HepG2 (cell line): ENCODE data around the gene HMGCS2. TPM values are rescaled to one million over a fixed set of nuclear protein-coding genes. Genes with fewer than 3 reads are reported as not detected.

Experiments used
- ATF1 ChIP-seq: IDR thresholded peaks from 2 replicates; pipeline ENCODE4 v1.6.1; 2016; ENCODE audit warnings: mild to moderate bottlenecking, control low read depth
- BHLHE40 ChIP-seq: IDR thresholded peaks from 2 replicates; pipeline ENCODE4 v1.6.1; 2011; ENCODE audit warnings: low read length, improper control_type of control experiment
- DPF2 ChIP-seq: sonication (generic); formaldehyde crosslinking; IDR thresholded peaks from 2 replicates; pipeline ENCODE4 v1.4.0; 2020; ENCODE audit warnings: mild to moderate bottlenecking, low read depth, missing genetic modification reagents, borderline replicate concordance
- FOSL1 ChIP-seq: sonication (generic); formaldehyde crosslinking; IDR thresholded peaks from 2 replicates; pipeline ENCODE4 v1.9.0; 2021; ENCODE audit warnings: missing genetic modification reagents, borderline replicate concordance
- GTF2F1 ChIP-seq: fragments of 150-350 bp; IDR thresholded peaks from 2 replicates; pipeline ENCODE4 v1.6.1; 2014; ENCODE audit warnings: low read length
- ISL2 ChIP-seq: sonication (generic); formaldehyde crosslinking; IDR thresholded peaks from 2 replicates; pipeline ENCODE4 v1.5.0; 2020; ENCODE audit warnings: missing genetic modification reagents
- KDM1A ChIP-seq: IDR thresholded peaks from 2 replicates; pipeline ENCODE4 v1.6.1; 2016; ENCODE audit warnings: missing compliant biosample characterization
- KDM6A ChIP-seq: IDR thresholded peaks from 2 replicates; pipeline ENCODE4 v1.6.1; 2016; ENCODE audit warnings: low read depth
- MEF2D ChIP-seq: sonication (generic); formaldehyde crosslinking; IDR thresholded peaks from 2 replicates; pipeline ENCODE4 v1.5.1; 2020; ENCODE audit warnings: mild to moderate bottlenecking, missing genetic modification reagents
- NFKB2 ChIP-seq: sonication (generic); formaldehyde crosslinking; IDR thresholded peaks from 2 replicates; pipeline ENCODE4 v1.4.0; 2020; ENCODE audit warnings: missing genetic modification reagents, borderline replicate concordance
- POLR2AphosphoS2 ChIP-seq: IDR thresholded peaks from 2 replicates; pipeline ENCODE4 v1.6.1; 2011; ENCODE audit warnings: low read depth, low read length, improper control_type of control experiment
- REL ChIP-seq: sonication (generic); formaldehyde crosslinking; conservative IDR thresholded peaks from 2 replicates; pipeline ENCODE4 v1.8.0; 2022; ENCODE audit warnings: mild to moderate bottlenecking, missing genetic modification reagents, moderate library complexity
- RXRB ChIP-seq: IDR thresholded peaks from 2 replicates; pipeline ENCODE4 v1.6.1; 2016; ENCODE audit warnings: borderline replicate concordance, missing genetic modification reagents, missing compliant biosample characterization
- SNAPC2 ChIP-seq: sonication (generic); formaldehyde crosslinking; IDR thresholded peaks from 2 replicates; pipeline ENCODE4 v1.8.1; 2022; ENCODE audit warnings: mild to moderate bottlenecking, missing genetic modification reagents
- SNRNP70 ChIP-seq: fragments of 200-400 bp; formaldehyde crosslinking; IDR thresholded peaks from 2 replicates; pipeline ENCODE4 v1.6.1; 2017; ENCODE audit warnings: mild to moderate bottlenecking, low read depth, low read length, moderate library complexity
- ZBTB39 ChIP-seq: sonication (generic); formaldehyde crosslinking; IDR thresholded peaks from 2 replicates; pipeline ENCODE4 v1.5.0; 2020; ENCODE audit warnings: missing genetic modification reagents
- ZBTB8A ChIP-seq: sonication (generic); formaldehyde crosslinking; IDR thresholded peaks from 2 replicates; pipeline ENCODE4 v1.4.0; 2020; ENCODE audit warnings: mild to moderate bottlenecking, low read depth, missing genetic modification reagents, borderline replicate concordance
- ZFP36 ChIP-seq: fragments of 150-350 bp; IDR thresholded peaks from 2 replicates; pipeline ENCODE4 v1.6.1; 2018; ENCODE audit warnings: borderline replicate concordance, low read length, low read depth; ENCODE audit not compliant: partially characterized antibody
- ZFX ChIP-seq: sonication (generic); formaldehyde crosslinking; IDR thresholded peaks from 2 replicates; pipeline ENCODE4 v1.4.0; 2020; ENCODE audit warnings: mild to moderate bottlenecking, low read depth, missing genetic modification reagents, moderate library complexity
- ZNF205 ChIP-seq: IDR thresholded peaks from 2 replicates; pipeline ENCODE4 v1.6.1; 2018; ENCODE audit warnings: missing biosample characterization, missing genetic modification reagents
- ZNF274 ChIP-seq: sonication (generic); formaldehyde crosslinking; IDR thresholded peaks from 2 replicates; pipeline ENCODE4 v1.5.1; 2020; ENCODE audit warnings: mild to moderate bottlenecking, missing genetic modification reagents
- ZNF549 ChIP-seq: sonication (generic); formaldehyde crosslinking; IDR thresholded peaks from 2 replicates; pipeline ENCODE4 v1.5.0; 2020; ENCODE audit warnings: missing genetic modification reagents
- ZNF605 ChIP-seq: sonication (generic); formaldehyde crosslinking; IDR thresholded peaks from 2 replicates; pipeline ENCODE4 v1.8.0; 2022; ENCODE audit warnings: mild to moderate bottlenecking, missing genetic modification reagents
- ZNF691 ChIP-seq: sonication (generic); formaldehyde crosslinking; IDR thresholded peaks from 2 replicates; pipeline ENCODE4 v1.4.0; 2020; ENCODE audit warnings: missing genetic modification reagents, low read depth, mild to moderate bottlenecking, borderline replicate concordance
- ZNF737 ChIP-seq: sonication (generic); formaldehyde crosslinking; IDR thresholded peaks from 2 replicates; pipeline ENCODE4 v1.5.0; 2020; ENCODE audit warnings: missing genetic modification reagents, mild to moderate bottlenecking, borderline replicate concordance
- ZNF766 ChIP-seq: sonication (generic); formaldehyde crosslinking; IDR thresholded peaks from 2 replicates; pipeline ENCODE4 v1.5.0; 2020; ENCODE audit warnings: missing genetic modification reagents, borderline replicate concordance
- ZNF781 ChIP-seq: sonication (generic); formaldehyde crosslinking; IDR thresholded peaks from 2 replicates; pipeline ENCODE4 v1.5.1; 2020; ENCODE audit warnings: borderline replicate concordance, mild to moderate bottlenecking, missing genetic modification reagents; ENCODE audit errors: not compliant biosample characterization
- ZNF850 ChIP-seq: sonication (generic); formaldehyde crosslinking; conservative IDR thresholded peaks from 2 replicates; pipeline ENCODE4 v1.9.0; 2021; ENCODE audit warnings: mild to moderate bottlenecking, missing genetic modification reagents
- polyA plus RNA-seq, 8 experiments: library from polyadenylated mRNA; depleted of rRNA in 3 of 8; stranded (reverse) in 7 of 8; unstranded in 1 of 8; fragments of >200 nt; fragmentation: Illumina TruSeq in 4 of 8; extraction: Trizol in 4 of 8; gene quantifications; 2 replicates each; pipeline versions ENCODE4 v1.2.1 to v1.2.3, GENCODE V29; 2011 to 2016; ENCODE audit warnings: low read depth in 4 of 8, missing spikeins in 1 of 8, mixed read lengths in 1 of 8; ENCODE audit not compliant: insufficient read depth in 1 of 8
- total RNA-seq, 5 experiments: library from RNA; depleted of rRNA; stranded (reverse); fragments of >200 nt; fragmentation: Illumina TruSeq; extraction: Trizol; gene quantifications; 2 replicates each; pipeline ENCODE4 v1.2.3, GENCODE V29; 2016; ENCODE audit warnings: low read depth in 1 of 5
- TF ChIP-seq, protein P1 (sequence below): sonication (generic); formaldehyde crosslinking; IDR thresholded peaks from 2 replicates; pipeline ENCODE4 v1.5.0; 2020; ENCODE audit warnings: missing genetic modification reagents

HMGCS2 gene
- total and polyA plus RNA-seq, 2 of the 13 experiments (the other 11 are each of a cell fraction or from before 2014, with no cell fraction given) = 0.44 to 1.5 TPM

GRCh38 chr1:119816407-119816806 is 47.7 kb upstream of the HMGCS2 start (continued):
- TF ChIP-seq ZNF850 (CRISPR knock-in tag) (no peak), ZBTB39 (CRISPR knock-in tag) (no peak), DPF2 (peak; percentile 70; the same call in 1 of the 2 replicates), RXRB (peak; percentile 57; the same call in 1 of the 2 replicates), ZNF781 (CRISPR knock-in tag) (no peak), ZFX (CRISPR knock-in tag) (no peak), ATF1 (CRISPR knock-in tag) (no peak), ZNF205 (CRISPR knock-in tag) (no peak), ZNF766 (CRISPR knock-in tag) (no peak), FOSL1 (CRISPR knock-in tag) (peak; percentile 83; the same call in 1 of the 2 replicates), MEF2D (CRISPR knock-in tag) (no peak), ZBTB8A (no peak), POLR2AphosphoS2 (no peak), ISL2 (CRISPR knock-in tag) (no peak), ZNF737 (CRISPR knock-in tag) (no peak), ZNF691 (CRISPR knock-in tag) (no peak), ZNF605 (CRISPR knock-in tag) (no peak), KDM6A (CRISPR knock-in tag) (peak; percentile 48; the same call in 1 of the 2 replicates), BHLHE40 (no peak), ZFP36 (no peak), SNRNP70 (no peak), SNAPC2 (CRISPR knock-in tag) (no peak), REL (CRISPR knock-in tag) (no peak), NFKB2 (CRISPR knock-in tag) (no peak), GTF2F1 (no peak), ZNF274 (CRISPR knock-in tag) (no peak), ZNF549 (CRISPR knock-in tag) (no peak), KDM1A (CRISPR knock-in tag) (no peak)
- TF ChIP-seq, protein P1, sequence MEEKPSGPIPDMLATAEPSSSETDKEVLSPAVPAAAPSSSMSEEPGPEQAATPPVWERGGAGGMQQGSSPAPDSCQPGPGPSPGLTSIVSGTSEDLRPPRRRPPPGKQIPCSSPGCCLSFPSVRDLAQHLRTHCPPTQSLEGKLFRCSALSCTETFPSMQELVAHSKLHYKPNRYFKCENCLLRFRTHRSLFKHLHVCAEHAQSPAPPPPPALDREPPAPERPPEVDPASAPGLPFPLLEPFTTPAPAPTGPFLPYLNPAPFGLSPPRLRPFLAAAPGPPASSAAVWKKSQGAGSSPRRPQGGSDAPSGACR = no peak
